Loucy (cell line): ENCODE data around the gene EDN1.

Experiments
- EZH2phosphoT487 ChIP-seq: fragments of 200-600 bp; IDR thresholded peaks from 2 replicates; pipeline ENCODE4 v1.6.1; 2018; ENCODE audit warnings: antibody characterized with exemption, mild to moderate bottlenecking, moderate library complexity, borderline replicate concordance
- TF ChIP-seq, protein P1 (sequence below): fragments of 200-600 bp; sonication (generic); conservative IDR thresholded peaks from 2 replicates; pipeline ENCODE4 v1.5.1; 2014; ENCODE audit warnings: mild to moderate bottlenecking, antibody characterized with exemption, low read length

DNA sequence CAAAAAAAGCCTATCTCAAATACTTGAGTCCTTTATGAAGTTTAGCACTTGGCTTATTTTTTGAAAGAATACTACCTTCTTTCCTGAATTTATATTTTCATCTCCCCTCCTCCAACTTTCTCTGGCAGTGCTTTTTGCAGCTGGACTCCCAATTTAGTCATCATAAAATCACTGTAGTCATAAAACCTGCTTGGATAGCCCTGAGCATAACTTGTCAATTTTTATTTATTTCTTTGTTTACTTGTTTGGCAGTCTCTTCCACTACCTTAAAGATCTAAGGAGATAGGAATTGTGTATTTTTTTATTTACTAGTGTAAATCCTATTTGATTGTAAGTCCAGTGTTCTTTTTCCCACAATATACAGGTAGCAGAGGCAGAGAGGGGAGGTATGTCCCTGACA lies 11.2 kb upstream of the EDN1 start:
- TF ChIP-seq, protein P1, sequence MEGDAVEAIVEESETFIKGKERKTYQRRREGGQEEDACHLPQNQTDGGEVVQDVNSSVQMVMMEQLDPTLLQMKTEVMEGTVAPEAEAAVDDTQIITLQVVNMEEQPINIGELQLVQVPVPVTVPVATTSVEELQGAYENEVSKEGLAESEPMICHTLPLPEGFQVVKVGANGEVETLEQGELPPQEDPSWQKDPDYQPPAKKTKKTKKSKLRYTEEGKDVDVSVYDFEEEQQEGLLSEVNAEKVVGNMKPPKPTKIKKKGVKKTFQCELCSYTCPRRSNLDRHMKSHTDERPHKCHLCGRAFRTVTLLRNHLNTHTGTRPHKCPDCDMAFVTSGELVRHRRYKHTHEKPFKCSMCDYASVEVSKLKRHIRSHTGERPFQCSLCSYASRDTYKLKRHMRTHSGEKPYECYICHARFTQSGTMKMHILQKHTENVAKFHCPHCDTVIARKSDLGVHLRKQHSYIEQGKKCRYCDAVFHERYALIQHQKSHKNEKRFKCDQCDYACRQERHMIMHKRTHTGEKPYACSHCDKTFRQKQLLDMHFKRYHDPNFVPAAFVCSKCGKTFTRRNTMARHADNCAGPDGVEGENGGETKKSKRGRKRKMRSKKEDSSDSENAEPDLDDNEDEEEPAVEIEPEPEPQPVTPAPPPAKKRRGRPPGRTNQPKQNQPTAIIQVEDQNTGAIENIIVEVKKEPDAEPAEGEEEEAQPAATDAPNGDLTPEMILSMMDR: no peak
- TF ChIP-seq EZH2phosphoT487: no peak
